ENCODE measurements around the gene STMN3.
"Not testable (repeated sequence)": the region's sequence is repeated elsewhere in the genome, so short reads cannot be mapped to it uniquely, and the experiment has no call there.

Gene STMN3

GRCh38 chr20:63628246-63628975 is 24.8 kb downstream of the STMN3 start:
- peak; percentile 47 for DNase-seq

GRCh38 chr20:63627751-63628245 is 25.4 kb downstream of the STMN3 start:
- no peak for DNase-seq

GRCh38 chr20:63627129-63627750 is 26.0 kb downstream of the STMN3 start:
- DNase-seq = peak; percentile 93

- DNase-seq = peak; percentile 64
These were observed 26.6 kb downstream of the STMN3 start, which contains the start of gene GMEB2 for GRCh38 chr20:63626424-63627128. Gene GMEB2 (minus strand): TSS chr20:63627101. CDS start chr20:63619397, 7,704 bp downstream.

GRCh38 chr20:63625771-63626423 is 27.3 kb downstream of the STMN3 start:
- DNase-seq = peak; percentile 22

GRCh38 chr20:63624486-63624885 is 28.7 kb downstream of the STMN3 start:
- DNase-seq = no peak

GRCh38 chr20:63622732-63623131 is 30.5 kb downstream of the STMN3 start:
- no peak for DNase-seq

- no peak for DNase-seq
These were observed 31.1 kb downstream of the STMN3 start for GRCh38 chr20:63622096-63622495.

GRCh38 chr20:63620991-63621390 is 32.2 kb downstream of the STMN3 start:
- no peak for DNase-seq

GRCh38 chr20:63619505-63619904 is 33.7 kb downstream of the STMN3 start:
- no peak for DNase-seq

- no peak for DNase-seq
These were observed 34.1 kb downstream of the STMN3 start for GRCh38 chr20:63619086-63619485.

- no peak for DNase-seq
These were observed 34.8 kb downstream of the STMN3 start for GRCh38 chr20:63618291-63618980.

- no peak for DNase-seq
These were observed 35.4 kb downstream of the STMN3 start for GRCh38 chr20:63617876-63618265.

- no peak for DNase-seq
These were observed 35.9 kb downstream of the STMN3 start for GRCh38 chr20:63617092-63617875.

- not testable (repeated sequence) for DNase-seq
These were observed 39.2 kb downstream of the STMN3 start for GRCh38 chr20:63613863-63614594.

GRCh38 chr20:63612276-63612931 is 40.8 kb downstream of the STMN3 start:
- DNase-seq = no peak

GRCh38 chr20:63611646-63612045 is 41.6 kb downstream of the STMN3 start:
- no peak for DNase-seq

GRCh38 chr20:63610581-63611435 is 42.4 kb downstream of the STMN3 start:
- DNase-seq = no peak

- DNase-seq = no peak
These were observed 46.5 kb downstream of the STMN3 start for GRCh38 chr20:63606686-63607085.
